ENCODE data around the gene NBPF1.
"Not testable (repeated sequence)": the region's sequence is repeated elsewhere in the genome, so short reads cannot be mapped to it uniquely, and the experiment has no call there.

Gene NBPF1

GRCh38 chr1:16613185-16614147 is at the start of gene NBPF1:
Gene NBPF1 (minus strand): TSS chr1:16613564.
- Histone ChIP-seq H3K27ac (no peak within 1 kb of the TSS), H2AFZ (ENCODE audit: low read depth) (peak within 1 kb of the TSS; percentile 86)

GRCh38 chr1:16658234-16658633 is 44.9 kb upstream of the NBPF1 start:
- H3K4me1 ChIP-seq (ENCODE audit: low read depth, poor library complexity, severe bottlenecking); H3K4me2 ChIP-seq; H2AFZ ChIP-seq (ENCODE audit: low read depth); H3K4me3 ChIP-seq (IDR thresholded peaks at IDR 0.05; ENCODE audit: insufficient read depth, low read depth, low read length); H3K36me3 ChIP-seq (ENCODE audit: insufficient read depth); H3K9ac ChIP-seq; H3K27ac ChIP-seq; H3K27me3 ChIP-seq (ENCODE audit: insufficient read depth, low read depth); H3K79me2 ChIP-seq (ENCODE audit: insufficient read depth, low read depth); H4K20me1 ChIP-seq (ENCODE audit: insufficient read depth): not testable (repeated sequence)

More at GRCh38 chr1:16613185-16614147, at the start of gene NBPF1:
- Histone ChIP-seq H3K9ac (peak within 1 kb of the TSS; percentile 25; the same call in 1 of the 2 replicates), H3K4me1 (ENCODE audit: low read depth, poor library complexity, severe bottlenecking) (peaks cover 14% of the 10 kb centered on the region), H3K79me2 (ENCODE audit: insufficient read depth, low read depth) (no peaks in the 10 kb centered on the region), H3K4me2 (peak within 1 kb of the TSS; percentile 86), H3K36me3 (ENCODE audit: insufficient read depth) (no peaks in the 10 kb centered on the region), H3K4me3 (IDR thresholded peaks at IDR 0.05; ENCODE audit: insufficient read depth, low read depth, low read length) (peak within 1 kb of the TSS; percentile 99), H3K27me3 (ENCODE audit: insufficient read depth, low read depth) (peaks cover 14% of the 10 kb centered on the region; the same call in 1 of the 2 replicates), H4K20me1 (ENCODE audit: insufficient read depth) (no peaks in the 10 kb centered on the region)
- TF ChIP-seq CTCF (conservative IDR thresholded peaks at IDR 0.05; ENCODE audit: low read depth, low read length) = no peak

- not testable (repeated sequence) for H3K79me2 ChIP-seq (ENCODE audit: insufficient read depth, low read depth); H3K4me2 ChIP-seq; H2AFZ ChIP-seq (ENCODE audit: low read depth); H3K27ac ChIP-seq; H4K20me1 ChIP-seq (ENCODE audit: insufficient read depth); H3K4me3 ChIP-seq (IDR thresholded peaks at IDR 0.05; ENCODE audit: insufficient read depth, low read depth, low read length); H3K36me3 ChIP-seq (ENCODE audit: insufficient read depth); H3K27me3 ChIP-seq (ENCODE audit: insufficient read depth, low read depth); H3K4me1 ChIP-seq (ENCODE audit: low read depth, poor library complexity, severe bottlenecking); H3K9ac ChIP-seq
Observed at GRCh38 chr1:16656981-16657683, 43.8 kb upstream of the NBPF1 start.

- not testable (repeated sequence) for H3K79me2 ChIP-seq (ENCODE audit: insufficient read depth, low read depth); H3K36me3 ChIP-seq (ENCODE audit: insufficient read depth); H3K4me2 ChIP-seq; H3K9ac ChIP-seq; H2AFZ ChIP-seq (ENCODE audit: low read depth); H4K20me1 ChIP-seq (ENCODE audit: insufficient read depth); H3K27me3 ChIP-seq (ENCODE audit: insufficient read depth, low read depth); H3K4me3 ChIP-seq (IDR thresholded peaks at IDR 0.05; ENCODE audit: insufficient read depth, low read depth, low read length); H3K27ac ChIP-seq; H3K4me1 ChIP-seq (ENCODE audit: low read depth, poor library complexity, severe bottlenecking)
Observed at GRCh38 chr1:16656574-16656973, 43.2 kb upstream of the NBPF1 start.

- H3K9ac ChIP-seq; H4K20me1 ChIP-seq (ENCODE audit: insufficient read depth); H3K4me1 ChIP-seq (ENCODE audit: low read depth, poor library complexity, severe bottlenecking); H3K4me2 ChIP-seq; H3K79me2 ChIP-seq (ENCODE audit: insufficient read depth, low read depth); H3K27me3 ChIP-seq (ENCODE audit: insufficient read depth, low read depth); H3K4me3 ChIP-seq (IDR thresholded peaks at IDR 0.05; ENCODE audit: insufficient read depth, low read depth, low read length); H2AFZ ChIP-seq (ENCODE audit: low read depth); H3K27ac ChIP-seq; H3K36me3 ChIP-seq (ENCODE audit: insufficient read depth): not testable (repeated sequence)
Observed at GRCh38 chr1:16651560-16651959, 38.2 kb upstream of the NBPF1 start.

- not testable (repeated sequence) for H4K20me1 ChIP-seq (ENCODE audit: insufficient read depth); H3K27me3 ChIP-seq (ENCODE audit: insufficient read depth, low read depth); H3K4me3 ChIP-seq (IDR thresholded peaks at IDR 0.05; ENCODE audit: insufficient read depth, low read depth, low read length); H3K4me2 ChIP-seq; H3K79me2 ChIP-seq (ENCODE audit: insufficient read depth, low read depth); H3K27ac ChIP-seq; H3K36me3 ChIP-seq (ENCODE audit: insufficient read depth); H3K9ac ChIP-seq; H2AFZ ChIP-seq (ENCODE audit: low read depth); H3K4me1 ChIP-seq (ENCODE audit: low read depth, poor library complexity, severe bottlenecking)
Observed at GRCh38 chr1:16649960-16650359, 36.6 kb upstream of the NBPF1 start.

GRCh38 chr1:16649390-16649789 is 36.0 kb upstream of the NBPF1 start:
- H3K27me3 ChIP-seq (ENCODE audit: insufficient read depth, low read depth); H3K9ac ChIP-seq; H3K4me2 ChIP-seq; H3K4me1 ChIP-seq (ENCODE audit: low read depth, poor library complexity, severe bottlenecking); H4K20me1 ChIP-seq (ENCODE audit: insufficient read depth); H3K79me2 ChIP-seq (ENCODE audit: insufficient read depth, low read depth); H2AFZ ChIP-seq (ENCODE audit: low read depth); H3K4me3 ChIP-seq (IDR thresholded peaks at IDR 0.05; ENCODE audit: insufficient read depth, low read depth, low read length); H3K27ac ChIP-seq; H3K36me3 ChIP-seq (ENCODE audit: insufficient read depth): not testable (repeated sequence)

GRCh38 chr1:16648756-16649155 is 35.4 kb upstream of the NBPF1 start:
- H3K9ac ChIP-seq; H2AFZ ChIP-seq (ENCODE audit: low read depth); H3K4me1 ChIP-seq (ENCODE audit: low read depth, poor library complexity, severe bottlenecking); H4K20me1 ChIP-seq (ENCODE audit: insufficient read depth); H3K27ac ChIP-seq; H3K4me2 ChIP-seq; H3K27me3 ChIP-seq (ENCODE audit: insufficient read depth, low read depth); H3K36me3 ChIP-seq (ENCODE audit: insufficient read depth); H3K79me2 ChIP-seq (ENCODE audit: insufficient read depth, low read depth); H3K4me3 ChIP-seq (IDR thresholded peaks at IDR 0.05; ENCODE audit: insufficient read depth, low read depth, low read length): not testable (repeated sequence)

- not testable (repeated sequence) for H3K9ac ChIP-seq; H3K4me2 ChIP-seq; H3K27ac ChIP-seq; H3K36me3 ChIP-seq (ENCODE audit: insufficient read depth); H3K27me3 ChIP-seq (ENCODE audit: insufficient read depth, low read depth); H3K79me2 ChIP-seq (ENCODE audit: insufficient read depth, low read depth); H2AFZ ChIP-seq (ENCODE audit: low read depth); H3K4me3 ChIP-seq (IDR thresholded peaks at IDR 0.05; ENCODE audit: insufficient read depth, low read depth, low read length); H4K20me1 ChIP-seq (ENCODE audit: insufficient read depth)
- H3K4me1 ChIP-seq (ENCODE audit: low read depth, poor library complexity, severe bottlenecking) = peaks cover 12% of the 10 kb centered on the region
Observed at GRCh38 chr1:16648250-16648649, 34.9 kb upstream of the NBPF1 start.
